Neural cell (in vitro differentiated cells): Measurements from ENCODE around the gene TRPC4AP. TPM values are rescaled to one million over a fixed set of nuclear protein-coding genes. Genes with fewer than 3 reads are reported as not detected.
"Not testable (repeated sequence)": the region's sequence is repeated elsewhere in the genome, so short reads cannot be mapped to it uniquely, and the experiment has no call there.

Experiments
- H2AFZ ChIP-seq: fragments of 200-600, 300-800 bp; sonication (generic), shearing (Covaris generic); 2 replicates; pipeline ENCODE4 v1.6.0; 2014; ENCODE audit warnings: low read depth, mild to moderate bottlenecking, antibody characterized with exemption, low read length, moderate library complexity
- H3F3A ChIP-seq: fragments of 200-600 bp; shearing (Covaris generic); 2 replicates; pipeline ENCODE4 v1.6.1; 2016; ENCODE audit warnings: mild to moderate bottlenecking, moderate library complexity, mixed read lengths, antibody characterized with exemption, low read length; ENCODE audit not compliant: insufficient read depth, poor library complexity, severe bottlenecking
- H3K27ac ChIP-seq: fragments of 200-600, 300-800 bp; sonication (generic), shearing (Covaris generic); 2 replicates; pipeline ENCODE4 v1.5.1; 2014; ENCODE audit warnings: mild to moderate bottlenecking, low read length, moderate library complexity
- H3K27me3 ChIP-seq: fragments of 300-800, 200-600 bp; sonication (generic), shearing (Covaris generic); 2 replicates; pipeline ENCODE4 v1.6.0; 2014; ENCODE audit warnings: mild to moderate bottlenecking, low read depth, low read length, moderate library complexity; ENCODE audit not compliant: insufficient read depth
- H3K36me3 ChIP-seq: fragments of 300-800, 200-600 bp; sonication (generic), shearing (Covaris generic); 2 replicates; pipeline ENCODE4 v1.5.1; 2014; ENCODE audit warnings: mild to moderate bottlenecking, antibody characterized with exemption, low read length, moderate library complexity; ENCODE audit not compliant: insufficient read depth
- H3K4me2 ChIP-seq: fragments of 300-800, 200-600 bp; sonication (generic), shearing (Covaris generic); 2 replicates; pipeline ENCODE4 v1.6.0; 2014; ENCODE audit warnings: mild to moderate bottlenecking, low read length
- H3K4me3 ChIP-seq: fragments of 300-800, 200-600 bp; sonication (generic), shearing (Covaris generic); 2 replicates; pipeline ENCODE4 v1.5.1; 2014; ENCODE audit warnings: mild to moderate bottlenecking, low read length, moderate library complexity
- H3K79me2 ChIP-seq: fragments of 200-600 bp; shearing (Covaris generic); replicated peaks from 2 replicates; pipeline ENCODE4 v1.6.0; 2014; ENCODE audit warnings: mild to moderate bottlenecking, low read length, moderate library complexity; ENCODE audit not compliant: insufficient read depth
- H3K9ac ChIP-seq: fragments of 300-800, 200-600 bp; sonication (generic), shearing (Covaris generic); 2 replicates; pipeline ENCODE4 v1.6.1; 2016; ENCODE audit warnings: mild to moderate bottlenecking, low read length, mixed read lengths
- H3K9me2 ChIP-seq: fragments of 200-600 bp; shearing (Covaris generic); 2 replicates; pipeline ENCODE4 v1.6.1; 2016; ENCODE audit warnings: mild to moderate bottlenecking, low read length, mixed read lengths; ENCODE audit not compliant: insufficient read depth
- H3K9me3 ChIP-seq: fragments of 200-600, 300-800 bp; sonication (generic), shearing (Covaris generic); 2 replicates; pipeline ENCODE4 v1.6.1; 2016; ENCODE audit warnings: mild to moderate bottlenecking, mixed run types, low read length, moderate library complexity, mixed read lengths
- H4K20me1 ChIP-seq: fragments of 200-600 bp; shearing (Covaris generic); 2 replicates; pipeline ENCODE4 v1.6.1; 2016; ENCODE audit warnings: mild to moderate bottlenecking, mixed run types; ENCODE audit not compliant: insufficient read depth
- EP300 ChIP-seq: fragments of 450-650 bp; conservative IDR thresholded peaks from 2 replicates; pipeline ENCODE4 v1.6.1; 2014; ENCODE audit warnings: antibody characterized with exemption, mild to moderate bottlenecking, moderate library complexity; ENCODE audit not compliant: poor library complexity, severe bottlenecking
- EZH2 ChIP-seq: fragments of 200-600, 300-800 bp; shearing (Covaris generic), sonication (generic); IDR thresholded peaks from 2 replicates; pipeline ENCODE4 v1.6.1; 2014; ENCODE audit warnings: antibody characterized with exemption, low read length, borderline replicate concordance, mild to moderate bottlenecking; ENCODE audit not compliant: insufficient read depth, poor library complexity, severe bottlenecking
- MXI1 ChIP-seq: fragments of 450-650 bp; conservative IDR thresholded peaks from 2 replicates; pipeline ENCODE4 v1.6.1; 2014; ENCODE audit warnings: antibody characterized with exemption, mild to moderate bottlenecking; ENCODE audit not compliant: poor library complexity, severe bottlenecking
- POLR2AphosphoS5 ChIP-seq: IDR thresholded peaks from 2 replicates; pipeline ENCODE4 v1.6.1; 2012
- RAD21 ChIP-seq: fragments of 450-650 bp; conservative IDR thresholded peaks from 2 replicates; pipeline ENCODE4 v1.6.1; 2014; ENCODE audit warnings: antibody characterized with exemption, mild to moderate bottlenecking, moderate library complexity
- SMC3 ChIP-seq: fragments of 450-650 bp; conservative IDR thresholded peaks from 2 replicates; pipeline ENCODE4 v1.6.1; 2014; ENCODE audit warnings: antibody characterized with exemption, mild to moderate bottlenecking, moderate library complexity; ENCODE audit not compliant: poor library complexity
- TAF1 ChIP-seq: IDR thresholded peaks from 2 replicates; pipeline ENCODE4 v1.6.1; 2012; ENCODE audit warnings: low read depth
- polyA plus RNA-seq: library from polyadenylated mRNA; depleted of rRNA; stranded (reverse); fragments of >200 nt; gene quantifications from 2 replicates; pipeline ENCODE4 v1.2.3, GENCODE V29; 2014
- TF ChIP-seq, protein P1 (sequence below): fragments of 450-650 bp; IDR thresholded peaks from 2 replicates; pipeline ENCODE4 v1.5.1; 2014; ENCODE audit warnings: antibody characterized with exemption, mild to moderate bottlenecking, moderate library complexity; ENCODE audit not compliant: poor library complexity, severe bottlenecking
- TF ChIP-seq, protein P2 (sequence below): IDR thresholded peaks from 2 replicates; pipeline ENCODE4 v1.6.1; 2012; ENCODE audit warnings: borderline replicate concordance

The TRPC4AP gene
- polyA plus RNA-seq, 1 donor from 2014 or later: 85.9 TPM

GRCh38 chr20:35077872-35078271, 14.7 kb downstream of the TRPC4AP start:
- no peak overlapping the region for H3K27ac ChIP-seq
- no peaks in the 10 kb centered on the region for H3K9me3 ChIP-seq
- no peaks in the 10 kb centered on the region for H4K20me1 ChIP-seq
- H3K9me2 ChIP-seq: no peaks in the 10 kb centered on the region
- no peak overlapping the region for H3K9ac ChIP-seq
- H3K79me2 ChIP-seq: peaks cover 40% of the 10 kb centered on the region
- no peak overlapping the region for H3K4me2 ChIP-seq
- peaks cover 17% of the 10 kb centered on the region for H3K36me3 ChIP-seq
- H3F3A ChIP-seq: no peaks in the 10 kb centered on the region
- no peaks in the 10 kb centered on the region for H3K27me3 ChIP-seq
- no peak overlapping the region for H3K4me3 ChIP-seq
- no peak overlapping the region for H2AFZ ChIP-seq
- TF ChIP-seq SMC3: no peak
- TF ChIP-seq RAD21: no peak
- no peak for TF ChIP-seq EZH2
- TF ChIP-seq, protein P1, sequence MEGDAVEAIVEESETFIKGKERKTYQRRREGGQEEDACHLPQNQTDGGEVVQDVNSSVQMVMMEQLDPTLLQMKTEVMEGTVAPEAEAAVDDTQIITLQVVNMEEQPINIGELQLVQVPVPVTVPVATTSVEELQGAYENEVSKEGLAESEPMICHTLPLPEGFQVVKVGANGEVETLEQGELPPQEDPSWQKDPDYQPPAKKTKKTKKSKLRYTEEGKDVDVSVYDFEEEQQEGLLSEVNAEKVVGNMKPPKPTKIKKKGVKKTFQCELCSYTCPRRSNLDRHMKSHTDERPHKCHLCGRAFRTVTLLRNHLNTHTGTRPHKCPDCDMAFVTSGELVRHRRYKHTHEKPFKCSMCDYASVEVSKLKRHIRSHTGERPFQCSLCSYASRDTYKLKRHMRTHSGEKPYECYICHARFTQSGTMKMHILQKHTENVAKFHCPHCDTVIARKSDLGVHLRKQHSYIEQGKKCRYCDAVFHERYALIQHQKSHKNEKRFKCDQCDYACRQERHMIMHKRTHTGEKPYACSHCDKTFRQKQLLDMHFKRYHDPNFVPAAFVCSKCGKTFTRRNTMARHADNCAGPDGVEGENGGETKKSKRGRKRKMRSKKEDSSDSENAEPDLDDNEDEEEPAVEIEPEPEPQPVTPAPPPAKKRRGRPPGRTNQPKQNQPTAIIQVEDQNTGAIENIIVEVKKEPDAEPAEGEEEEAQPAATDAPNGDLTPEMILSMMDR: no peak
- no peak for TF ChIP-seq POLR2AphosphoS5
- TF ChIP-seq EP300: no peak

DNA sequence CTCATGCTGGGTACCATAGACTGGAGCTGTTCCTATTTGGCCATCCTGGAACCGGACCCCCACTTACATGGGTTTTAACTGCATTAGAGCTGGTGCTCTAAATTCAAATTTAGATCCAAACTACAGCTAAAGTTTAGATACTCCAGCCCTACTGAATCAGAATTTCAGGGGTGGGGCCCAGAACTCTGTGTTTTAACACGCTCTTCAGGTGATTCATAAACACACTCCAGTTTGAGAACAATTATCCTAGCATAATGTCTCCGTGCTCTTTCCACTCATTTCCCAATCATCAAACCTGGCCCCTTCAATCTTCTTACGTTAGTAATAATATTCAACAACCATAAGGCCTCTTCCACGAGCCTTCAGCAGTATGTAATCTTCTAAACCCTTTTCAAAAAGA, 15.3 kb downstream of the TRPC4AP start:
- no peaks in the 10 kb centered on the region for H3F3A ChIP-seq
- no peaks in the 10 kb centered on the region for H3K9me3 ChIP-seq
- no peaks in the 10 kb centered on the region for H3K9me2 ChIP-seq
- no peak overlapping the region for H2AFZ ChIP-seq
- H3K36me3 ChIP-seq: peaks cover 17% of the 10 kb centered on the region
- H3K27ac ChIP-seq: no peak overlapping the region
- H4K20me1 ChIP-seq: no peaks in the 10 kb centered on the region
- H3K9ac ChIP-seq: no peak overlapping the region
- H3K4me3 ChIP-seq: no peak overlapping the region
- TF ChIP-seq TAF1 (no peak), POLR2AphosphoS5 (no peak), EP300 (no peak), RAD21 (no peak), SMC3 (no peak), EZH2 (no peak), MXI1 (no peak)
- TF ChIP-seq, protein P2, sequence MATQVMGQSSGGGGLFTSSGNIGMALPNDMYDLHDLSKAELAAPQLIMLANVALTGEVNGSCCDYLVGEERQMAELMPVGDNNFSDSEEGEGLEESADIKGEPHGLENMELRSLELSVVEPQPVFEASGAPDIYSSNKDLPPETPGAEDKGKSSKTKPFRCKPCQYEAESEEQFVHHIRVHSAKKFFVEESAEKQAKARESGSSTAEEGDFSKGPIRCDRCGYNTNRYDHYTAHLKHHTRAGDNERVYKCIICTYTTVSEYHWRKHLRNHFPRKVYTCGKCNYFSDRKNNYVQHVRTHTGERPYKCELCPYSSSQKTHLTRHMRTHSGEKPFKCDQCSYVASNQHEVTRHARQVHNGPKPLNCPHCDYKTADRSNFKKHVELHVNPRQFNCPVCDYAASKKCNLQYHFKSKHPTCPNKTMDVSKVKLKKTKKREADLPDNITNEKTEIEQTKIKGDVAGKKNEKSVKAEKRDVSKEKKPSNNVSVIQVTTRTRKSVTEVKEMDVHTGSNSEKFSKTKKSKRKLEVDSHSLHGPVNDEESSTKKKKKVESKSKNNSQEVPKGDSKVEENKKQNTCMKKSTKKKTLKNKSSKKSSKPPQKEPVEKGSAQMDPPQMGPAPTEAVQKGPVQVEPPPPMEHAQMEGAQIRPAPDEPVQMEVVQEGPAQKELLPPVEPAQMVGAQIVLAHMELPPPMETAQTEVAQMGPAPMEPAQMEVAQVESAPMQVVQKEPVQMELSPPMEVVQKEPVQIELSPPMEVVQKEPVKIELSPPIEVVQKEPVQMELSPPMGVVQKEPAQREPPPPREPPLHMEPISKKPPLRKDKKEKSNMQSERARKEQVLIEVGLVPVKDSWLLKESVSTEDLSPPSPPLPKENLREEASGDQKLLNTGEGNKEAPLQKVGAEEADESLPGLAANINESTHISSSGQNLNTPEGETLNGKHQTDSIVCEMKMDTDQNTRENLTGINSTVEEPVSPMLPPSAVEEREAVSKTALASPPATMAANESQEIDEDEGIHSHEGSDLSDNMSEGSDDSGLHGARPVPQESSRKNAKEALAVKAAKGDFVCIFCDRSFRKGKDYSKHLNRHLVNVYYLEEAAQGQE: no peak
- TF ChIP-seq, protein P1: no peak
- H3K4me2 ChIP-seq: no peak overlapping the region
- no peaks in the 10 kb centered on the region for H3K27me3 ChIP-seq
- peaks cover 35% of the 10 kb centered on the region for H3K79me2 ChIP-seq

- not testable (repeated sequence) for H3K4me3 ChIP-seq
Measured at GRCh38 chr20:35071436-35072153, 21.0 kb downstream of the TRPC4AP start.

More at GRCh38 chr20:35071436-35072153, 21.0 kb downstream of the TRPC4AP start:
- H3K36me3 ChIP-seq, H3K27me3 ChIP-seq, H3F3A ChIP-seq, H3K9ac ChIP-seq, H2AFZ ChIP-seq, H3K4me2 ChIP-seq, H3K27ac ChIP-seq, H3K79me2 ChIP-seq, H3K9me3 ChIP-seq, H3K9me2 ChIP-seq, H4K20me1 ChIP-seq: not testable (repeated sequence)
